GM12874 (cell line): ENCODE results near the gene FGR.

ENCODE experiments used
- TF ChIP-seq, protein P1 (sequence below): IDR thresholded peaks from 2 replicates; pipeline ENCODE4 v1.5.1; 2011; ENCODE audit warnings: low read depth, mild to moderate bottlenecking, control low read depth, low read length, moderate library complexity; ENCODE audit not compliant: insufficient read depth

The FGR gene

DNA sequence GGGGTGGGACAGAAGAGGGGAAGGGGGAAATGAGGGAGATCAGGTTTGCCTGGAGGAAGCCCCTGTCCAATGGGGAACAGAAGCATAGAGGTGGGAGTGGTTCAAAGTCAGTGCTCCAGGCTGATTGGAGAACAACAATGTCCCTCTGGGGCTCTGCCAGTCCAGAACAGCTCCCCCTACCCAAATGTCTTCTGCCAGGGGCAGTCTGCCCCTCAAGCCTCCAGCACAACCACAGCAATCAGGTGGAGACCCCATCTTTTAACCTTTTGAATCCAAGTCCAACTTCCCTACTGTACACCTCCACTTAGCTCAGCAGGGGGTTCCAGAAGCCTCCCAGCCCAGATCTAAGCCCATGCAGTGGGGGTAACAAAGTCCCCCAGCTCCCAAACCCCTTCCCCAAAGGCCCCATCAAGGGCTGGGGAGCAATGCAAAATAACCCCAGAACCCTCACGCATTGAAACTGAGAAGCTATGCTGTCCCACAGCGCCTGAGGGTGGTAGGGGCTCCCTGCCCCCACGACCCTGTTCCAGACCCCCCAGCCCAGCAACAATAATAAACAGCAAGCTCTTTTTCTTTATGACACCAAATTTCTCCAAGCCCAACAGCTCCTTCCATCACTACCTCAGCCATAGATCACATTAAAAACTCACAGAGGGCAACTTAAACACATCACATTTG lies 34.3 kb downstream of the FGR start:
- TF ChIP-seq, protein P1, sequence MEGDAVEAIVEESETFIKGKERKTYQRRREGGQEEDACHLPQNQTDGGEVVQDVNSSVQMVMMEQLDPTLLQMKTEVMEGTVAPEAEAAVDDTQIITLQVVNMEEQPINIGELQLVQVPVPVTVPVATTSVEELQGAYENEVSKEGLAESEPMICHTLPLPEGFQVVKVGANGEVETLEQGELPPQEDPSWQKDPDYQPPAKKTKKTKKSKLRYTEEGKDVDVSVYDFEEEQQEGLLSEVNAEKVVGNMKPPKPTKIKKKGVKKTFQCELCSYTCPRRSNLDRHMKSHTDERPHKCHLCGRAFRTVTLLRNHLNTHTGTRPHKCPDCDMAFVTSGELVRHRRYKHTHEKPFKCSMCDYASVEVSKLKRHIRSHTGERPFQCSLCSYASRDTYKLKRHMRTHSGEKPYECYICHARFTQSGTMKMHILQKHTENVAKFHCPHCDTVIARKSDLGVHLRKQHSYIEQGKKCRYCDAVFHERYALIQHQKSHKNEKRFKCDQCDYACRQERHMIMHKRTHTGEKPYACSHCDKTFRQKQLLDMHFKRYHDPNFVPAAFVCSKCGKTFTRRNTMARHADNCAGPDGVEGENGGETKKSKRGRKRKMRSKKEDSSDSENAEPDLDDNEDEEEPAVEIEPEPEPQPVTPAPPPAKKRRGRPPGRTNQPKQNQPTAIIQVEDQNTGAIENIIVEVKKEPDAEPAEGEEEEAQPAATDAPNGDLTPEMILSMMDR, result no peak

DNA sequence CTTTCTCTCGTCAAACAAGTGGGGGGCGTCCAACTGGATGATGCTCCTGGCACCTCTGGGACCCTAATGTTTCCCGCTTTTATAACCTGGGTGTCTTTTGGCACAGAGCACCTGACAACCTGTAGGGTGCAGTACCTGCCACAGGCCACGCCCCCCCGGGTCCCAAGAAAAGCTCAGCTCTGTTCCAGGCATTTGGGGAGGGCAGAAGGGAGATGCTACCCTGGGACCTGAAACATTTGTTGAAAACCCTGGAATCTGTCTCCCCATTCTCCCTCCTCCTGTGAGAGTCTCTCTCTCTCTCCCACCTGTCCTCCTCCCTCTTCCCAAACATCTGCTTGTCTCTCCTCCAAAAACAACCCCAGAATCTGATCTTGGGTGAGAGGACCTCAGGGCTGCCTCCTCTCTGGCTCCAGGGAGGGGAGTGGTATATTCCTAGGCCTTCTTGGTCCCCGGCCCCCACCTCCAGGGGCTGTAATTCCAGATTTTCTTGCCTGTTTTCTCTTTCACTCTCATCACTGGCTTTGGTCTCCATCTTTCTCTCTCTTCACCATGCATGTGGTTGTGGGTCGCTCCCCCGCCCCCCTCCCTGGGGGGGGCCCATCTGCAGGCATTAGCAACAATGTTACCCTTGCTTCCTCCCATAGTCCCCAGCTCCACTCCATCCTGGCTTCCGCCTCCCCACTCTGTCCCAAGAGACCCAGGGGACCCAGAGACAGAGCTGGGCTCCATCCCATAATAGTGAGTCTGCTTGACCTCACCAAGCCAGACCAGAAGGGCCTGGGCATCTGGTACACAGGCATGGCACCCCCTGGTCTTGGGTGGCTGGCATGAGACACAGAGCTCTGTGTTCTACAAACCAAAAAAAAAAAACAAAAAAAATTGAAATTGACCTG lies 35.1 kb downstream of the FGR start:
- TF ChIP-seq, protein P1, result 0 out of 2 replicates have a peak, but pooled peaks have one; percentile 3

DNA sequence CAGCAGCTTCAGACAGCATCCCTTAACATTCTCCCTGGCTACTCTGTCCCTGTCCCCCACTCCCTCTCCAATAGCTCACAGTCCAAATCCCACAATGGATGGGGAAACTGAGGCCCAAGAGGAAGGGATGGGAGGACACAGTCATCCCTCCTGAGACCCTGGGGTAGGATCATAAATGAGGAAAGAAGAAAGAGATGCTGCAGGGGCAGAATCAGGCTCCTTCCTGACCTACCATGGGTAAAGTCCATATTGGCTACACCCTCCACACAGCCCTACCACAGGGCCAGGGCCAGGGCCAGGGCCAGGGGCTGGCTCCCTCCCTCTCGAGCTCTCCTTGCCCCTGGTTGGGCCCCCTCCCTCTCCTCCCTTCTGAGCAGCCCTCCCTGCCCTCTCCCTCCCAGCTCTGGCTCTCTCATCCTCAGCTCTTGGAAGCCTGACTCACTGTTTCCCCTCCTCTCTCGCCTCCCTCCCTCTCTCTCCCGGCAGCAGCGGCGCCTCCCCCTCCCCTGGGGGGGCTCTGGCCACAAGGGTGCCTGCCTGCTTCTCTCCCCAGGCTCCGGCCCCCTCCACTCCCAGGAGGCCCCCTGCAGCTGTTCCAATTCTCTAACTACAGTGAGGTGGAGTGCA lies 36.0 kb downstream of the FGR start:
- TF ChIP-seq, protein P1, result no peak

DNA sequence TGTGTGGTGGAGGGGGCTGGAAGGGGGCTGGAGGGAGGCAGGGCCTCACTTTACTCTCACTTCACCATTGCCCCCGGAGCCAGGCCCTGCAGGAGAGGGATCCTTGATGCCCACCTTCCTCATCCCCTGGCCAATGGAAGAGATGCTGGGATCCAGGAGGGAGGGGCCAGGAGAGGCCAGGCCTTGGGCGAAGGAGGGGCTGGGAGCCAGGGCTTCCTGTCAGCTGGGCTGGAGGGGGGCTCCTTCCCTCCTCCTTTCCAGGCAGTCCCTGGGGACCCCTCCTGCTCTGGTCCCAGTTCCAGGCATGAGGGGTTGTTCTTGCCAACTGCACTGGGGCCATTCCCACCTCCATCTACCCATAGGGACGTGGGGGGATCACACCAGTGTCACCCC lies 36.7 kb downstream of the FGR start:
- TF ChIP-seq, protein P1, result no peak

DNA sequence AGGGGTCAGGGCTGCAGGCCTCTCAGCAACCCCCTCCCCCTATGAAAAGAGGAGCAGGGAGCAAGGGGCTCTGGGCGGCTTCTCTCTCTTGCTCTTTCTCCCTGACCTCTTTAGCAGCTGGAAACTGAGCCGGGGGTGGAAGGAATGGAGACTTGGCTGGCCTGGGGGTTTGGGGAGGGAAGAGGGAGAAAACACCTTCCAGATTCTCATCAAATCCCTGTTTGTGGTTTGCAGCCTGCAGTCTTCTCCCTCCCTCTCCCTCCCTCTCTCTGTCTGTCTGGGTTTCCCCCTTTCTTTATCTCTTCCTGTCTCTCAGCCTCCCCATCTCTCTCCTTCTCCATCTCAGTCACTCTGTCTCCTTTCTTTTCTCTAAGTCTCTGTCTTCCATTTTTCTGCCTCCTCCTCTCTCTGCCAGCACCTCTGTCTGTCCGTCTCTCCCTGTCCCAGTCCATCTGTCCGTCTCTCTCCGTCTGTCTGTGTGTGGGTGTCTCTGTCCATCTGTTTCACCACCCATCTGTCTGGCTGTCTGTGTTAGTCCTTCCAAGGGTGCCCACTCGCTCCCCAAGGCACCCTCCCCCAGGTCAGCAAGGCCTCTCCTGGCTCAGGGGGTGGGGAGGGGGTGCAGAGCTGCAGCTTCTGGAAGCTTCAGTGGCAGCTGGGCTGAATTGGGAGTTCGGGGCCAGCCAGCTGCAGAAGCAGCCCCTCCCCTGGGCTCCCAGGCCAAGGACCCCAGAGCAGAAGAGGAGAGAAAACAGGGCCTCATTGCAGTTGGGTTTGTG lies 37.3 kb downstream of the FGR start:
- TF ChIP-seq, protein P1, result no peak

DNA sequence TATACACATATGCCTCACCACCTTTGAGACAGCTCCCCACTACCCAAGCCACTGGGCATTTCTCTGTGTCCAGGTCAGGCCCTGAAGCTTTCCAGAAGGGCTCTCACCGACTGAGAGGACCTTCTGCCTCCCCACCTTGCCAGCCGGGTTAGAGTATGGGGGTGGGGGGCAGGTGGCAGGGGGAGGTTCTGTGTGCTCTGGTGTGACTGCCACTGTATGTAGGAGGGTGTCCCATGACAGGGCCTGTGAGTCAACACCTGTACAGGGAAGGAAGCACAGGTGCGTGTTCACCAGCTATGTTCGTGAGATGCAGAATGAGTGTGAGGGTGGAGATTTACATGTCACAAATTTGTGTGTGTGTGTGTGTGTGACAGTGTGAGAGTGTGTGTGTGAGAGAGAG lies 38.0 kb downstream of the FGR start:
- TF ChIP-seq, protein P1, result no peak
